HCT116 (cell line): ENCODE data around the gene MDH2. TPM values are rescaled to one million over a fixed set of nuclear protein-coding genes. Genes with fewer than 3 reads are reported as not detected.

ENCODE experiments used
- ATAC-seq: fragments of 200-7000 bp; cut with Tn5 transposase; 2 replicates; pipeline ENCODE4 v1.9.1; 2020; ENCODE audit warnings: mild to moderate bottlenecking, moderate library complexity
- BruUV-seq: library from RNA; stranded (reverse); fragments of 400-500 nt; replicated peaks from 2 replicates; lab custom pipeline; 2021; lab: Mats Ljungman, UMichigan
- CTCF ChIA-PET: fragments of 300-600 bp; sonication (Branson Sonifier 250); formaldehyde crosslinking; loops from one replicate; lab custom pipeline; 2021; ENCODE audit warnings: antibody characterized with exemption; lab: Charles Lee
- POLR2A ChIA-PET: fragments of 300-600, 350-600 bp; sonication (Branson Sonifier 250); formaldehyde crosslinking; loops from one replicate; lab custom pipeline; 2021; ENCODE audit warnings: antibody characterized with exemption; lab: Charles Lee
- RAD21 ChIA-PET, 2 experiments: fragments of 300-600 bp; sonication (Branson Sonifier 250); formaldehyde crosslinking; loops; one replicate each; lab custom pipeline; 2023; ENCODE audit warnings: low total read pairs in 2 of 2; ENCODE audit not compliant: uncharacterized antibody in 2 of 2, unreplicated experiment in 2 of 2, low non-redundant PET in 1 of 2; lab: Charles Lee
- DNase-seq: peaks from one replicate; pipeline ENCODE4 v3.0.0-alpha.2; 2010; ENCODE audit warnings: low read depth, low spot score
- H2AFZ ChIP-seq: fragments of 200-600 bp; shearing (Covaris generic), sonication (generic); 2 replicates; pipeline ENCODE4 v1.6.1; 2017; ENCODE audit warnings: low read depth, mixed run types, mixed read lengths, antibody characterized with exemption, low read length; ENCODE audit not compliant: poor library complexity, severe bottlenecking
- H3K27ac ChIP-seq: 2 replicates; pipeline ENCODE4 v1.5.1; 2012; ENCODE audit warnings: low read depth, low read length
- H3K27me3 ChIP-seq: fragments of 200-600 bp; sonication (generic); 2 replicates; pipeline ENCODE4 v1.6.1; 2016; ENCODE audit warnings: mixed run types, low read length, mixed read lengths; ENCODE audit not compliant: insufficient read depth
- H3K36me3 ChIP-seq, 2 experiments: fragments of 200-500 bp in 1 of 2; fragments of 200-600 bp in 1 of 2; sonication (Bioruptor generic) in 1 of 2; sonication (generic) in 1 of 2; 2 replicates each; pipeline versions ENCODE4 v1.5.1 to v1.6.1; 2014 to 2016; ENCODE audit warnings: low read length in 2 of 2, inconsistent platforms in 1 of 2, mixed read lengths in 1 of 2, mixed run types in 1 of 2; ENCODE audit not compliant: insufficient read depth in 2 of 2, control insufficient read depth in 1 of 2
- H3K4me1 ChIP-seq, 2 experiments: fragments of 200-600 bp in 1 of 2; sonication (generic) in 1 of 2; 2 replicates each; pipeline versions ENCODE4 v1.5.1 to v1.6.1; 2012 to 2017; ENCODE audit warnings: low read length in 2 of 2, inconsistent platforms in 1 of 2, mild to moderate bottlenecking in 1 of 2, mixed read lengths in 1 of 2, mixed run types in 1 of 2, moderate library complexity in 1 of 2; ENCODE audit not compliant: insufficient read depth in 2 of 2, control insufficient read depth in 1 of 2
- H3K4me2 ChIP-seq: fragments of 200-600 bp; sonication (generic); 2 replicates; pipeline ENCODE4 v1.6.1; 2017; ENCODE audit warnings: mixed run types, low read length, mixed read lengths
- H3K4me3 ChIP-seq, 2 experiments: fragments of 200-600 bp in 1 of 2; sonication (generic) in 1 of 2; replicated peaks in 1 of 2; 2 replicates each; pipeline ENCODE4 v1.5.1; 2011 to 2016; ENCODE audit warnings: low read length in 2 of 2, control low read depth in 1 of 2, low read depth in 1 of 2, mild to moderate bottlenecking in 1 of 2, mixed read lengths in 1 of 2, mixed run types in 1 of 2
- H3K79me2 ChIP-seq: fragments of 200-600 bp; sonication (generic); 2 replicates; pipeline ENCODE4 v1.6.1; 2017; ENCODE audit warnings: mild to moderate bottlenecking, mixed run types, low read length, moderate library complexity, mixed read lengths; ENCODE audit not compliant: insufficient read depth
- H3K9ac ChIP-seq: fragments of 200-600 bp; sonication (generic); 2 replicates; pipeline ENCODE4 v1.6.1; 2016; ENCODE audit warnings: low read length, mixed read lengths
- H3K9me2 ChIP-seq: fragments of 200-600 bp; sonication (generic), shearing (Covaris generic); 2 replicates; pipeline ENCODE4 v1.6.1; 2017; ENCODE audit warnings: mixed run types, mild to moderate bottlenecking, moderate library complexity; ENCODE audit not compliant: insufficient read depth
- H3K9me3 ChIP-seq, 2 experiments: fragments of 200-500 bp in 1 of 2; fragments of 200-600 bp in 1 of 2; sonication (Bioruptor generic) in 1 of 2; sonication (generic) in 1 of 2; 2 replicates each; pipeline ENCODE4 v1.6.1; 2014 to 2017; ENCODE audit warnings: low read length in 2 of 2, mixed read lengths in 2 of 2, inconsistent platforms in 1 of 2, low read depth in 1 of 2, mild to moderate bottlenecking in 1 of 2, mixed run types in 1 of 2, moderate library complexity in 1 of 2; ENCODE audit not compliant: control insufficient read depth in 1 of 2, insufficient read depth in 1 of 2
- H4K20me1 ChIP-seq: fragments of 200-600 bp; sonication (generic), shearing (Covaris generic); 2 replicates; pipeline ENCODE4 v1.6.1; 2017; ENCODE audit warnings: mixed run types, mild to moderate bottlenecking, moderate library complexity; ENCODE audit not compliant: insufficient read depth
- CBX3 ChIP-seq: IDR thresholded peaks from 2 replicates; pipeline ENCODE4 v1.6.1; 2012; ENCODE audit warnings: low read depth
- CEBPB ChIP-seq: IDR thresholded peaks from 2 replicates; pipeline ENCODE4 v1.6.1; 2012; ENCODE audit warnings: low read depth
- CTCF ChIP-seq, 3 experiments: fragments of 200-600 bp in 1 of 3; sonication (generic) in 1 of 3; IDR thresholded peaks in 2 of 3; conservative IDR thresholded peaks in 1 of 3; 2 replicates each; pipeline ENCODE4 v1.5.1; 2012 to 2017; ENCODE audit warnings: low read depth in 2 of 3, low read length in 2 of 3, antibody characterized with exemption in 1 of 3, borderline replicate concordance in 1 of 3, control low read depth in 1 of 3, mild to moderate bottlenecking in 1 of 3, mixed read lengths in 1 of 3, mixed run types in 1 of 3, moderate library complexity in 1 of 3; ENCODE audit not compliant: insufficient read depth in 1 of 3
- ELF1 ChIP-seq: IDR thresholded peaks from 2 replicates; pipeline ENCODE4 v1.6.1; 2012; ENCODE audit warnings: low read depth, borderline replicate concordance
- EZH2 ChIP-seq: fragments of 200-600 bp; sonication (generic); IDR thresholded peaks from 2 replicates; pipeline ENCODE4 v1.6.1; 2017; ENCODE audit warnings: antibody characterized with exemption, mixed run types
- EZH2phosphoT487 ChIP-seq: fragments of 200-600 bp; IDR thresholded peaks from 2 replicates; pipeline ENCODE4 v1.6.1; 2018; ENCODE audit warnings: antibody characterized with exemption, borderline replicate concordance
- JUND ChIP-seq: IDR thresholded peaks from 2 replicates; pipeline ENCODE4 v1.6.1; 2012
- MAX ChIP-seq: IDR thresholded peaks from 2 replicates; pipeline ENCODE4 v1.6.1; 2012
- POLR2A ChIP-seq: IDR thresholded peaks from 2 replicates; pipeline ENCODE4 v1.7.0; 2011; ENCODE audit warnings: borderline replicate concordance; ENCODE audit not compliant: insufficient read depth, insufficient read length; ENCODE audit errors: extremely low read depth
- POLR2AphosphoS5 ChIP-seq: IDR thresholded peaks from 2 replicates; pipeline ENCODE4 v1.6.1; 2011; ENCODE audit warnings: mild to moderate bottlenecking, low read depth, low read length, moderate library complexity
- SIN3A ChIP-seq: IDR thresholded peaks from 2 replicates; pipeline ENCODE4 v1.6.1; 2012; ENCODE audit warnings: low read depth
- SRF ChIP-seq: IDR thresholded peaks from 2 replicates; pipeline ENCODE4 v1.6.1; 2012; ENCODE audit warnings: low read depth
- TCF7L2 ChIP-seq: IDR thresholded peaks from 2 replicates; pipeline ENCODE4 v1.7.0; 2011; ENCODE audit warnings: borderline replicate concordance, inconsistent platforms; ENCODE audit not compliant: insufficient read depth, insufficient read length; ENCODE audit errors: extremely low read depth
- YY1 ChIP-seq: IDR thresholded peaks from 2 replicates; pipeline ENCODE4 v1.6.1; 2011; ENCODE audit warnings: low read length, low read depth, moderate library complexity, mild to moderate bottlenecking; ENCODE audit not compliant: insufficient replicate concordance; ENCODE audit errors: extremely low read depth
- ZBTB33 ChIP-seq: IDR thresholded peaks from 2 replicates; pipeline ENCODE4 v1.6.1; 2011; ENCODE audit warnings: mild to moderate bottlenecking, low read length, moderate library complexity; ENCODE audit not compliant: insufficient replicate concordance; ENCODE audit errors: extremely low read depth
- ZFX ChIP-seq: fragments of 450-650 bp; IDR thresholded peaks from 2 replicates; pipeline ENCODE4 v1.6.1; 2017
- ZNF274 ChIP-seq: fragments of 200-500 bp; sonication (Bioruptor generic); IDR thresholded peaks from 2 replicates; pipeline ENCODE4 v1.6.1; 2014; ENCODE audit warnings: mild to moderate bottlenecking, low read depth, low read length, inconsistent platforms
- intact Hi-C: fragments of 100-400 bp; cut with micrococcal nuclease; formaldehyde crosslinking; loops from 2 replicates; pipeline ENCODE4 v1.10.0; 2022
- total RNA-seq: library from RNA; stranded (reverse); gene quantifications from one replicate; pipeline ENCODE4 v1.2.1, GENCODE V29; 2021; ENCODE audit not compliant: unreplicated experiment
- TF ChIP-seq, protein P1 (sequence below): IDR thresholded peaks from 2 replicates; pipeline ENCODE4 v1.6.1; 2012

Gene MDH2
- total RNA-seq, 1 experiment from 2014 or later: 357 TPM

- H3K4me3 ChIP-seq: no peak overlapping the region
- CTCF ChIA-PET: no interaction called here
- no peaks in the 10 kb centered on the region for H4K20me1 ChIP-seq
Measured at GRCh38 chr7:76040126-76040525, 7.8 kb upstream of the MDH2 start.

More at GRCh38 chr7:76040126-76040525, 7.8 kb upstream of the MDH2 start:
- ATAC-seq (no peak), DNase-seq (no peak)
- Histone ChIP-seq H3K79me2 (peaks cover 9% of the 10 kb centered on the region), H3K27ac (no peak overlapping the region), H3K9me3 (no peaks in the 10 kb centered on the region), H3K4me1 (peaks cover 0 to 9% of the 10 kb centered on the region in 2 experiments; a peak in 1 of 4 replicates), H3K4me2 (no peak overlapping the region), H3K36me3 (no peaks in the 10 kb centered on the region), H3K9ac (no peak overlapping the region), H2AFZ (no peak overlapping the region), H3K27me3 (no peaks in the 10 kb centered on the region), H3K9me2 (no peaks in the 10 kb centered on the region)
- no peak for TF ChIP-seq TCF7L2
- TF ChIP-seq CEBPB: no peak
- TF ChIP-seq, protein P1, sequence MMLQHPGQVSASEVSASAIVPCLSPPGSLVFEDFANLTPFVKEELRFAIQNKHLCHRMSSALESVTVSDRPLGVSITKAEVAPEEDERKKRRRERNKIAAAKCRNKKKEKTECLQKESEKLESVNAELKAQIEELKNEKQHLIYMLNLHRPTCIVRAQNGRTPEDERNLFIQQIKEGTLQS: no peak
- TF ChIP-seq CTCF (IDR thresholded peaks at IDR 0.05 in 2 of 3, conservative IDR thresholded peaks at IDR 0.05 in 1 of 3; ENCODE audit: borderline replicate concordance in 1 of 3, insufficient read depth in 1 of 3, low read depth in 2 of 3, low read length in 2 of 3): no peak
- TF ChIP-seq ELF1: no peak
- TF ChIP-seq EZH2: no peak
- TF ChIP-seq MAX: no peak
- TF ChIP-seq SIN3A: no peak
- TF ChIP-seq JUND: no peak
- no peak for TF ChIP-seq YY1
- no peak for TF ChIP-seq POLR2A
- no peak for TF ChIP-seq POLR2AphosphoS5
- TF ChIP-seq ZBTB33: no peak
- TF ChIP-seq CBX3: no peak
- no peak for TF ChIP-seq SRF
- no peak for TF ChIP-seq ZNF274
- no peak for TF ChIP-seq ZFX
- TF ChIP-seq EZH2phosphoT487: no peak
- BruUV-seq: no TSS peak
- ChIA-PET POLR2A (no interaction called here), RAD21 (no interaction called here)
- intact Hi-C loops: no loop called here
